NCI-H524 (cell line): ENCODE measurements around the gene INSIG2.

ENCODE experiments used
- DNase-seq, 2 experiments: peaks; one replicate each; lab custom pipeline; 2025; lab: John Stamatoyannopoulos, UW

INSIG2 gene

GRCh38 chr2:118102433-118103082 lies 14.3 kb downstream of the INSIG2 start:
- DNase-seq: no peak

GRCh38 chr2:118103951-118104940 lies 16.0 kb downstream of the INSIG2 start:
- DNase-seq: no peak

GRCh38 chr2:118105497-118105896 lies 17.2 kb downstream of the INSIG2 start:
- peak in 1 of 2 experiments; percentile 25 for DNase-seq

GRCh38 chr2:118106926-118107325 lies 18.7 kb downstream of the INSIG2 start:
- no peak for DNase-seq

GRCh38 chr2:118110310-118110709 lies 22.0 kb downstream of the INSIG2 start:
- DNase-seq: no peak

GRCh38 chr2:118110991-118111390 lies 22.7 kb downstream of the INSIG2 start:
- no peak for DNase-seq

GRCh38 chr2:118112771-118113334 lies 24.6 kb downstream of the INSIG2 start:
- DNase-seq: no peak

GRCh38 chr2:118114863-118115262 lies 26.6 kb downstream of the INSIG2 start:
- no peak for DNase-seq

- DNase-seq: no peak
Measured at GRCh38 chr2:118115761-118116160, 27.5 kb downstream of the INSIG2 start.

- DNase-seq: no peak
Measured at GRCh38 chr2:118118479-118118878, 30.2 kb downstream of the INSIG2 start.

GRCh38 chr2:118119158-118119727 lies 31.0 kb downstream of the INSIG2 start:
- DNase-seq: no peak

GRCh38 chr2:118119761-118120400 lies 31.6 kb downstream of the INSIG2 start:
- DNase-seq: no peak

- no peak for DNase-seq
Measured at GRCh38 chr2:118120401-118120780, 32.1 kb downstream of the INSIG2 start.

- peak in 1 of 2 experiments; percentile 24 for DNase-seq
Measured at GRCh38 chr2:118121101-118121500, 32.8 kb downstream of the INSIG2 start.

GRCh38 chr2:118121986-118122524 lies 33.8 kb downstream of the INSIG2 start:
- no peak for DNase-seq

- DNase-seq: no peak
Measured at GRCh38 chr2:118122594-118123281, 34.5 kb downstream of the INSIG2 start.

- no peak for DNase-seq
Measured at GRCh38 chr2:118123561-118124232, 35.4 kb downstream of the INSIG2 start.

- no peak for DNase-seq
Measured at GRCh38 chr2:118124288-118124891, 36.1 kb downstream of the INSIG2 start.

- DNase-seq: no peak
Measured at GRCh38 chr2:118127250-118127649, 39.0 kb downstream of the INSIG2 start.

- no peak for DNase-seq
Measured at GRCh38 chr2:118128826-118129225, 40.6 kb downstream of the INSIG2 start.
